ENCODE data around the gene TMEM37.

Gene TMEM37

GRCh38 chr2:119481501-119482455 lies 50.1 kb downstream of the TMEM37 start:
- DNase-seq: no peak

- no peak for DNase-seq
Observed at GRCh38 chr2:119482481-119483394, 51.1 kb downstream of the TMEM37 start.

- no peak for DNase-seq
Observed at GRCh38 chr2:119483395-119483753, 51.7 kb downstream of the TMEM37 start.

- no peak for DNase-seq
Observed at GRCh38 chr2:119483896-119484718, 52.5 kb downstream of the TMEM37 start.

GRCh38 chr2:119484834-119485233 lies 53.2 kb downstream of the TMEM37 start:
- DNase-seq: no peak

- no peak for DNase-seq
Observed at GRCh38 chr2:119485336-119486110, 53.9 kb downstream of the TMEM37 start.

GRCh38 chr2:119486196-119486827 lies 54.7 kb downstream of the TMEM37 start:
- DNase-seq: no peak

GRCh38 chr2:119486886-119487285 lies 55.2 kb downstream of the TMEM37 start:
- DNase-seq: no peak

GRCh38 chr2:119487434-119488244 lies 56.0 kb downstream of the TMEM37 start:
- no peak for DNase-seq

All from GF-D8 (cell line).